Fibroblast of the aortic adventitia (primary cell): ENCODE measurements around the gene TREH. TPM values are rescaled to one million over a fixed set of nuclear protein-coding genes. Genes with fewer than 3 reads are reported as not detected.

Experiments used
- DNase-seq: peaks from one replicate; pipeline ENCODE4 v3.0.0-alpha.2; 2010; ENCODE audit warnings: low read depth
- H3K4me3 ChIP-seq: 2 replicates; pipeline ENCODE4 v1.5.1; 2011; ENCODE audit warnings: low read depth, mild to moderate bottlenecking, control low read depth, low read length, moderate library complexity
- CTCF ChIP-seq: IDR thresholded peaks from 2 replicates; pipeline ENCODE4 v1.5.1; 2011; ENCODE audit warnings: mild to moderate bottlenecking, low read length, control low read depth, inconsistent platforms; ENCODE audit not compliant: insufficient read depth
- total RNA-seq: library from RNA; depleted of rRNA; stranded (reverse); fragments of >200 nt; gene quantifications from 2 replicates; pipeline ENCODE4 v1.2.3, GENCODE V29; 2012; ENCODE audit warnings: low replicate concordance

Gene TREH
- total RNA-seq, 1 donor: not detected

- DNase-seq: no peak
- TF ChIP-seq CTCF: no peak
These were observed 46.1 kb downstream of the TREH start for GRCh38 chr11:118633319-118633690.

GRCh38 chr11:118632577-118633318, 46.7 kb downstream of the TREH start:
- no peak for TF ChIP-seq CTCF
- no peak for DNase-seq
- H3K4me3 ChIP-seq: no peak overlapping the region

More at GRCh38 chr11:118633319-118633690, 46.1 kb downstream of the TREH start:
- no peak overlapping the region for H3K4me3 ChIP-seq

GRCh38 chr11:118631142-118631909, 48.1 kb downstream of the TREH start:
- DNase-seq: no peak
- no peak overlapping the region for H3K4me3 ChIP-seq
- no peak for TF ChIP-seq CTCF

GRCh38 chr11:118629761-118630661, 49.4 kb downstream of the TREH start:
- TF ChIP-seq CTCF: no peak
- H3K4me3 ChIP-seq: no peak overlapping the region
- no peak for DNase-seq

GRCh38 chr11:118628861-118629549, 50.4 kb downstream of the TREH start:
- no peak overlapping the region for H3K4me3 ChIP-seq
- DNase-seq: no peak
- no peak for TF ChIP-seq CTCF

- no peak for TF ChIP-seq CTCF
- no peak overlapping the region for H3K4me3 ChIP-seq
- DNase-seq: no peak
These were observed 51.0 kb downstream of the TREH start for GRCh38 chr11:118628432-118628831.
